ENCODE results near the gene STX1A.

The STX1A gene

GRCh38 chr7:73706126-73707044, 13.1 kb downstream of the STX1A start:
- no peak for DNase-seq

- DNase-seq = no peak
These were observed 13.9 kb downstream of the STX1A start for GRCh38 chr7:73705551-73705920.

- no peak for DNase-seq
These were observed 14.6 kb downstream of the STX1A start for GRCh38 chr7:73704640-73705550.

- no peak for DNase-seq
These were observed 15.5 kb downstream of the STX1A start for GRCh38 chr7:73703757-73704639.

- no peak for DNase-seq
These were observed 16.2 kb downstream of the STX1A start for GRCh38 chr7:73703225-73703624.

- DNase-seq = no peak
These were observed 16.8 kb downstream of the STX1A start for GRCh38 chr7:73702665-73703064.

- DNase-seq = no peak
These were observed 17.2 kb downstream of the STX1A start for GRCh38 chr7:73702226-73702625.

GRCh38 chr7:73701357-73701995, 18.0 kb downstream of the STX1A start:
- DNase-seq = peak; percentile 60

- DNase-seq = no peak
These were observed 18.8 kb downstream of the STX1A start for GRCh38 chr7:73700581-73701134.

- no peak for DNase-seq
These were observed 19.4 kb downstream of the STX1A start for GRCh38 chr7:73700069-73700423.

GRCh38 chr7:73699370-73700068, 19.9 kb downstream of the STX1A start:
- no peak for DNase-seq

GRCh38 chr7:73698410-73698809, 21.1 kb downstream of the STX1A start:
- DNase-seq = no peak

GRCh38 chr7:73696372-73696771, 23.1 kb downstream of the STX1A start:
- no peak for DNase-seq

GRCh38 chr7:73690646-73691045, 28.8 kb downstream of the STX1A start:
- DNase-seq = no peak

- DNase-seq = no peak
These were observed 31.2 kb downstream of the STX1A start for GRCh38 chr7:73688288-73688687.

GRCh38 chr7:73685311-73685710, 34.2 kb downstream of the STX1A start:
- no peak for DNase-seq

- DNase-seq = no peak
These were observed 35.4 kb downstream of the STX1A start for GRCh38 chr7:73683788-73684693.

GRCh38 chr7:73683056-73683787, 36.2 kb downstream of the STX1A start, which contains the start of the genes BUD23 and DNAJC30:
Gene BUD23 (plus strand): TSS chr7:73683597. CDS start chr7:73683626, 29 bp downstream.
Gene DNAJC30 (minus strand): TSS chr7:73683453. CDS start chr7:73683423, 30 bp downstream.
- DNase-seq = peak; percentile 98

- no peak for DNase-seq
These were observed 36.8 kb downstream of the STX1A start for GRCh38 chr7:73682745-73683055.

Data from RPMI8226 (cell line).